ENCODE measurements around the gene GRSF1.

- TF ChIP-seq POLR2AphosphoS5 (IDR thresholded peaks at IDR 0.05) (no peak), POLR2A (IDR thresholded peaks at IDR 0.05; ENCODE audit: low read depth) (no peak)
- TF ChIP-seq, protein P1, sequence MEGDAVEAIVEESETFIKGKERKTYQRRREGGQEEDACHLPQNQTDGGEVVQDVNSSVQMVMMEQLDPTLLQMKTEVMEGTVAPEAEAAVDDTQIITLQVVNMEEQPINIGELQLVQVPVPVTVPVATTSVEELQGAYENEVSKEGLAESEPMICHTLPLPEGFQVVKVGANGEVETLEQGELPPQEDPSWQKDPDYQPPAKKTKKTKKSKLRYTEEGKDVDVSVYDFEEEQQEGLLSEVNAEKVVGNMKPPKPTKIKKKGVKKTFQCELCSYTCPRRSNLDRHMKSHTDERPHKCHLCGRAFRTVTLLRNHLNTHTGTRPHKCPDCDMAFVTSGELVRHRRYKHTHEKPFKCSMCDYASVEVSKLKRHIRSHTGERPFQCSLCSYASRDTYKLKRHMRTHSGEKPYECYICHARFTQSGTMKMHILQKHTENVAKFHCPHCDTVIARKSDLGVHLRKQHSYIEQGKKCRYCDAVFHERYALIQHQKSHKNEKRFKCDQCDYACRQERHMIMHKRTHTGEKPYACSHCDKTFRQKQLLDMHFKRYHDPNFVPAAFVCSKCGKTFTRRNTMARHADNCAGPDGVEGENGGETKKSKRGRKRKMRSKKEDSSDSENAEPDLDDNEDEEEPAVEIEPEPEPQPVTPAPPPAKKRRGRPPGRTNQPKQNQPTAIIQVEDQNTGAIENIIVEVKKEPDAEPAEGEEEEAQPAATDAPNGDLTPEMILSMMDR (IDR thresholded peaks at IDR 0.05) = no peak
Measured at GRCh38 chr4:70808151-70808550, 31.5 kb downstream of the GRSF1 start.

All from esophagus muscularis mucosa (tissue), 3 donors.